ENCODE results near the gene ADAM12.

The ADAM12 gene

GRCh38 chr10:126224967-126225671 is 163.2 kb downstream of the ADAM12 start:
- Histone ChIP-seq H3K9me2 (replicated peaks; ENCODE audit: insufficient read depth, low read length) (no peaks in the 10 kb centered on the region), H4K20me1 (ENCODE audit: insufficient read depth, low read length) (no peaks in the 10 kb centered on the region), H3K27me3 (replicated peaks; ENCODE audit: insufficient read depth, low read length) (no peaks in the 10 kb centered on the region; the same call in 1 of the 2 replicates), H2AFZ (ENCODE audit: low read length) (no peak overlapping the region), H3K4me3 (ENCODE audit: low read length) (no peak overlapping the region), H3F3A (ENCODE audit: insufficient read depth, low read length) (no peaks in the 10 kb centered on the region), H3K79me2 (ENCODE audit: low read length) (no peaks in the 10 kb centered on the region), H3K9me3 (replicated peaks; ENCODE audit: insufficient read depth, low read length) (no peaks in the 10 kb centered on the region), H3K27ac (ENCODE audit: low read length) (no peak overlapping the region), H3K4me1 (ENCODE audit: low read length) (no peaks in the 10 kb centered on the region), H3K9ac (ENCODE audit: low read length) (no peak overlapping the region), H3K36me3 (replicated peaks; ENCODE audit: insufficient read depth, low read length) (no peaks in the 10 kb centered on the region), H3K4me2 (ENCODE audit: low read depth, low read length) (no peak overlapping the region)
- no peak for DNase-seq
- TF ChIP-seq CTCF (IDR thresholded peaks at IDR 0.05; ENCODE audit: low read length): no peak
- TF ChIP-seq EZH2phosphoT487 (IDR thresholded peaks at IDR 0.05; ENCODE audit: low read length): no peak
- TF ChIP-seq EZH2 (optimal IDR thresholded peaks at IDR 0.05; ENCODE audit: low read depth, low read length): no peak

- no peaks in the 10 kb centered on the region for H3K9me3 ChIP-seq (replicated peaks; ENCODE audit: insufficient read depth, low read length)
- H3K27me3 ChIP-seq (replicated peaks; ENCODE audit: insufficient read depth, low read length): no peaks in the 10 kb centered on the region; the same call in 1 of the 2 replicates
- H3K36me3 ChIP-seq (replicated peaks; ENCODE audit: insufficient read depth, low read length): no peaks in the 10 kb centered on the region
- H3F3A ChIP-seq (ENCODE audit: insufficient read depth, low read length): no peaks in the 10 kb centered on the region
- H3K4me1 ChIP-seq (ENCODE audit: low read length): no peaks in the 10 kb centered on the region
- no peak overlapping the region for H3K9ac ChIP-seq (ENCODE audit: low read length)
- no peak overlapping the region for H3K4me2 ChIP-seq (ENCODE audit: low read depth, low read length)
- no peak overlapping the region for H3K4me3 ChIP-seq (ENCODE audit: low read length)
- H3K27ac ChIP-seq (ENCODE audit: low read length): no peak overlapping the region
- H4K20me1 ChIP-seq (ENCODE audit: insufficient read depth, low read length): no peaks in the 10 kb centered on the region
- no peaks in the 10 kb centered on the region for H3K79me2 ChIP-seq (ENCODE audit: low read length)
- no peak for TF ChIP-seq CTCF (IDR thresholded peaks at IDR 0.05; ENCODE audit: low read length)
- no peak for TF ChIP-seq EZH2 (optimal IDR thresholded peaks at IDR 0.05; ENCODE audit: low read depth, low read length)
- TF ChIP-seq EZH2phosphoT487 (IDR thresholded peaks at IDR 0.05; ENCODE audit: low read length): no peak
- H2AFZ ChIP-seq (ENCODE audit: low read length): no peak overlapping the region
- H3K9me2 ChIP-seq (replicated peaks; ENCODE audit: insufficient read depth, low read length): no peaks in the 10 kb centered on the region
- no peak for DNase-seq
Measured at GRCh38 chr10:126223512-126224067, 164.7 kb downstream of the ADAM12 start.

- H3K4me1 ChIP-seq (ENCODE audit: low read length): no peaks in the 10 kb centered on the region
- no peak overlapping the region for H3K9ac ChIP-seq (ENCODE audit: low read length)
- no peak overlapping the region for H2AFZ ChIP-seq (ENCODE audit: low read length)
- no peaks in the 10 kb centered on the region for H3K9me3 ChIP-seq (replicated peaks; ENCODE audit: insufficient read depth, low read length)
- H3K27ac ChIP-seq (ENCODE audit: low read length): no peak overlapping the region
- no peaks in the 10 kb centered on the region for H4K20me1 ChIP-seq (ENCODE audit: insufficient read depth, low read length)
- no peaks in the 10 kb centered on the region for H3F3A ChIP-seq (ENCODE audit: insufficient read depth, low read length)
- TF ChIP-seq EZH2 (optimal IDR thresholded peaks at IDR 0.05; ENCODE audit: low read depth, low read length) (no peak), CTCF (IDR thresholded peaks at IDR 0.05; ENCODE audit: low read length) (no peak), EZH2phosphoT487 (IDR thresholded peaks at IDR 0.05; ENCODE audit: low read length) (no peak)
- no peaks in the 10 kb centered on the region for H3K9me2 ChIP-seq (replicated peaks; ENCODE audit: insufficient read depth, low read length)
- no peak for DNase-seq
- no peaks in the 10 kb centered on the region; the same call in 1 of the 2 replicates for H3K27me3 ChIP-seq (replicated peaks; ENCODE audit: insufficient read depth, low read length)
- H3K4me2 ChIP-seq (ENCODE audit: low read depth, low read length): no peak overlapping the region
- no peaks in the 10 kb centered on the region for H3K36me3 ChIP-seq (replicated peaks; ENCODE audit: insufficient read depth, low read length)
- no peaks in the 10 kb centered on the region for H3K79me2 ChIP-seq (ENCODE audit: low read length)
- H3K4me3 ChIP-seq (ENCODE audit: low read length): no peak overlapping the region
Measured at GRCh38 chr10:126222736-126223511, 165.4 kb downstream of the ADAM12 start.
